ENCODE results near the gene COBLL1. TPM values are rescaled to one million over a fixed set of nuclear protein-coding genes. Genes with fewer than 3 reads are reported as not detected.

The COBLL1 gene
- total and polyA plus RNA-seq, 2 donors (not counting 1 experiment from before 2014, with no cell fraction given), result 10.1 to 11.9 TPM

DNA sequence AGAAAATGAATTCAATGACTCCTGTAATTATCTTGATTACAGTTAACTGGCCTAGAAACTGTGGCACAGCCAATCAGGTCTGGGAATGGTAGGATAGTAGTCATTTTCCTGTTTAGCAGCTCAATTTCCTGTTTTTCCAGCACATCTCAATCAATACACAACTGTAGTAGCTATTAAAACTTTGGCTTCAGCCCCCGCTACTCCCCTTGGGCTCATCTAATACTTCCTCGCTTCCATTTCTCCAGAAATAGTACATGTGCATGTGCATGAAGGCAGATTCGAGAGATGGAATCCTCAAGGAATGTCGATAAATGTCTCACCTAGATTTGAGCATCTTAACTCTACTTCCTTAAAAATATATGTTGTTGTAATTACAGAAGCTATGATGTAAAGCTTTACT, 9.7 kb downstream of the COBLL1 start:
- H4K20me1 ChIP-seq (ENCODE audit: control insufficient read depth, extremely low read depth, insufficient read depth, low read length), result no peaks in the 10 kb centered on the region
- TF ChIP-seq, protein P1, sequence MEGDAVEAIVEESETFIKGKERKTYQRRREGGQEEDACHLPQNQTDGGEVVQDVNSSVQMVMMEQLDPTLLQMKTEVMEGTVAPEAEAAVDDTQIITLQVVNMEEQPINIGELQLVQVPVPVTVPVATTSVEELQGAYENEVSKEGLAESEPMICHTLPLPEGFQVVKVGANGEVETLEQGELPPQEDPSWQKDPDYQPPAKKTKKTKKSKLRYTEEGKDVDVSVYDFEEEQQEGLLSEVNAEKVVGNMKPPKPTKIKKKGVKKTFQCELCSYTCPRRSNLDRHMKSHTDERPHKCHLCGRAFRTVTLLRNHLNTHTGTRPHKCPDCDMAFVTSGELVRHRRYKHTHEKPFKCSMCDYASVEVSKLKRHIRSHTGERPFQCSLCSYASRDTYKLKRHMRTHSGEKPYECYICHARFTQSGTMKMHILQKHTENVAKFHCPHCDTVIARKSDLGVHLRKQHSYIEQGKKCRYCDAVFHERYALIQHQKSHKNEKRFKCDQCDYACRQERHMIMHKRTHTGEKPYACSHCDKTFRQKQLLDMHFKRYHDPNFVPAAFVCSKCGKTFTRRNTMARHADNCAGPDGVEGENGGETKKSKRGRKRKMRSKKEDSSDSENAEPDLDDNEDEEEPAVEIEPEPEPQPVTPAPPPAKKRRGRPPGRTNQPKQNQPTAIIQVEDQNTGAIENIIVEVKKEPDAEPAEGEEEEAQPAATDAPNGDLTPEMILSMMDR (conservative IDR thresholded peaks at IDR 0.05 in 1 of 2, IDR thresholded peaks at IDR 0.05 in 1 of 2; ENCODE audit: low read depth in 1 of 2, low read length in 2 of 2), result no peak

DNA sequence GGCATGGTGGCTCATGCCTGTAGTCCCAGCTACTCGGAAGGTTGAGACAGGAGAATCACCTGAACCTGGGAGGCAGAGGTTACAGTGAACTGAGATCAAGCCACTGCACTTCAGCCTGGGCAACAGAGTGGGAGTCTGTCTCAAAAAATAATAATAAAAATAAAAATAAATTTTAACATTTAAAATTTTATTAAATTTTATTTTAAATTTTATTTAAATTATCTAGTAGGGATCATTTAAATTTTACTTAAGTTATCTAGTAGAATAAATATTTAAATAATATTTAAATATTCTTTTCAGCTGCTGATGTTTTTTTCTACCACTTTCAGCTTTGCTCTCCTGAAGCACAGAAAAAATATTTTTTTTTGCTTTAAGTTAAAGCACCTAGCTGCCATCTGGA, 10.4 kb downstream of the COBLL1 start:
- H3K4me2 ChIP-seq (ENCODE audit: extremely low read depth, insufficient read depth, low read length), result no peak overlapping the region
- H3K79me2 ChIP-seq (ENCODE audit: control insufficient read depth, insufficient read depth, low read length), result peaks cover 6% of the 10 kb centered on the region
- no peak overlapping the region for H2AFZ ChIP-seq (ENCODE audit: low read length)
- no peak for DNase-seq (ENCODE audit: low read depth in 2 of 2)
- H4K20me1 ChIP-seq (ENCODE audit: control insufficient read depth, extremely low read depth, insufficient read depth, low read length), result no peaks in the 10 kb centered on the region
- H3K36me3 ChIP-seq (ENCODE audit: control insufficient read depth, insufficient read depth, low read length), result no peaks in the 10 kb centered on the region
- no peak for TF ChIP-seq EZH2 (IDR thresholded peaks at IDR 0.05; ENCODE audit: low read length, missing control alignments)
- TF ChIP-seq, protein P1 (conservative IDR thresholded peaks at IDR 0.05 in 1 of 2, IDR thresholded peaks at IDR 0.05 in 1 of 2; ENCODE audit: low read depth in 1 of 2, low read length in 2 of 2), result no peak
- H3K9ac ChIP-seq (ENCODE audit: insufficient read depth, low read length), result no peak overlapping the region
- peaks cover 4% of the 10 kb centered on the region for H3K4me1 ChIP-seq (ENCODE audit: control insufficient read depth, extremely low read depth, insufficient read depth, low read length)
- H3K27me3 ChIP-seq (ENCODE audit: control insufficient read depth, insufficient read depth, low read length), result no peaks in the 10 kb centered on the region
- H3K27ac ChIP-seq (ENCODE audit: insufficient read depth, low read length), result no peak overlapping the region
- no peaks in the 10 kb centered on the region for H3K9me3 ChIP-seq (ENCODE audit: control insufficient read depth, insufficient read depth, low read depth, low read length)
- no peak overlapping the region for H3K4me3 ChIP-seq (replicated peaks in 1 of 4; ENCODE audit: control extremely low read depth in 1 of 4, insufficient read depth in 1 of 4, low read depth in 3 of 4, low read length in 4 of 4)

More for the DNA sequence above, 9.7 kb downstream of the COBLL1 start:
- Histone ChIP-seq H3K4me1 (ENCODE audit: control insufficient read depth, extremely low read depth, insufficient read depth, low read length) (peaks cover under 1% of the 10 kb centered on the region), H2AFZ (ENCODE audit: low read length) (no peak overlapping the region), H3K4me2 (ENCODE audit: extremely low read depth, insufficient read depth, low read length) (no peak overlapping the region), H3K4me3 (replicated peaks in 1 of 4; ENCODE audit: control extremely low read depth in 1 of 4, insufficient read depth in 1 of 4, low read depth in 3 of 4, low read length in 4 of 4) (no peak overlapping the region), H3K9me3 (ENCODE audit: control insufficient read depth, insufficient read depth, low read depth, low read length) (no peaks in the 10 kb centered on the region), H3K36me3 (ENCODE audit: control insufficient read depth, insufficient read depth, low read length) (no peaks in the 10 kb centered on the region), H3K9ac (ENCODE audit: insufficient read depth, low read length) (no peak overlapping the region), H3K27ac (ENCODE audit: insufficient read depth, low read length) (no peak overlapping the region), H3K27me3 (ENCODE audit: control insufficient read depth, insufficient read depth, low read length) (no peaks in the 10 kb centered on the region), H3K79me2 (ENCODE audit: control insufficient read depth, insufficient read depth, low read length) (peaks cover 6% of the 10 kb centered on the region)
- DNase-seq (ENCODE audit: low read depth in 2 of 2), result no peak

DNA sequence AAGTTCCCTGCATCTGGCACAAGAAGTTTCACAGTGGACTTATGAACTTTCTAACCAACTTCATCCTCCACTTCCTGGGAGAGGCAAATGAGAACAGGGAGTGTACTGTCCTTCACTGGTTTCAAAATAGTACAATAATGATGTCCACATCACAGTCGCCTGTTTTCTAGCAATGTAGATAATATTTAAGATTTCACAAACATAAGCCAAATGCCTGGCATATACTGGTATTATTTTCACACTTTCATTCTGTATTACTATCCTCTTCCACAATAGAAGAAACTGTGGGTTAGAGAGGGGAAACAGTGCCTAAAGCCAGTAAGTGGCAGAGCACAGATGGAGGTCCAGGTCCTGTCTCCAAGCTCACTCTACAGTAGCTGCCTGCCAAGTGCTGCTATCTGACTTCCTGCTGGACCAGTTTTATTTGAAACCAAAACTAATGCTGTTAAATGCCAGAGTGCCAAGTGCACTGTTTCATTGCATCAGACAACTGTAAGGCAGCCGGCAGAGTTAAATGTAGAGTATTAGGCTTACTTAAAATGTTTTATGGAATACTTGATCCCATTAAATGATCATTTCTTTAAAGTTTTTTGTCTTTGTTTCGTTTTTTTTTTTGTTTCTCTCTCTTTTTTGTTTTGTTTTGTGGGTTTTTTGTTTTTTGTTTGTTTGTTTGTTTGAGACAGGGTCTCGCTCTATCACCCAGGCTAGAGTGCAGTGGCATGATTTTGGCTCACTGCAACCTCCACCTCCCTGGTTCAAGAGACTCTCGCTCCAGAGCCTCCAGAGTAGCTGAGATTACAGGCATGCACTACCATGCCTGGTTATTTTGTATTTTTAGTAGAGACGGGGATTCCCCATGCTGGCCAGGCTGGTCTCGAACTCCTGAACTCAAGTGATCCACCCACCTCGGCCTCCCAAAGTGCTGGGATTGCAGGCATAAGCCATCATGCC, 15.1 kb downstream of the COBLL1 start:
- Histone ChIP-seq H4K20me1 (ENCODE audit: control insufficient read depth, extremely low read depth, insufficient read depth, low read length) (no peaks in the 10 kb centered on the region), H3K27me3 (ENCODE audit: control insufficient read depth, insufficient read depth, low read length) (no peaks in the 10 kb centered on the region), H3K4me3 (replicated peaks in 1 of 4; ENCODE audit: control extremely low read depth in 1 of 4, insufficient read depth in 1 of 4, low read depth in 3 of 4, low read length in 4 of 4) (no peak overlapping the region), H3K9ac (ENCODE audit: insufficient read depth, low read length) (no peak overlapping the region), H3K36me3 (ENCODE audit: control insufficient read depth, insufficient read depth, low read length) (no peaks in the 10 kb centered on the region), H3K79me2 (ENCODE audit: control insufficient read depth, insufficient read depth, low read length) (no peaks in the 10 kb centered on the region), H2AFZ (ENCODE audit: low read length) (peak overlapping the region; percentile 15), H3K4me2 (ENCODE audit: extremely low read depth, insufficient read depth, low read length) (peak overlapping the region; percentile 33), H3K4me1 (ENCODE audit: control insufficient read depth, extremely low read depth, insufficient read depth, low read length) (peaks cover 5% of the 10 kb centered on the region), H3K27ac (ENCODE audit: insufficient read depth, low read length) (no peak overlapping the region), H3K9me3 (ENCODE audit: control insufficient read depth, insufficient read depth, low read depth, low read length) (no peaks in the 10 kb centered on the region)
- TF ChIP-seq, protein P1 (conservative IDR thresholded peaks at IDR 0.05 in 1 of 2, IDR thresholded peaks at IDR 0.05 in 1 of 2; ENCODE audit: low read depth in 1 of 2, low read length in 2 of 2), result no peak
- no peak for TF ChIP-seq EZH2 (IDR thresholded peaks at IDR 0.05; ENCODE audit: low read length, missing control alignments)
- DNase-seq (ENCODE audit: low read depth in 2 of 2), result peak in 1 of 2 donors; percentile 44

Measured in fibroblast of lung (primary cell).